Measurements from ENCODE around the gene ZRANB2.

DNA sequence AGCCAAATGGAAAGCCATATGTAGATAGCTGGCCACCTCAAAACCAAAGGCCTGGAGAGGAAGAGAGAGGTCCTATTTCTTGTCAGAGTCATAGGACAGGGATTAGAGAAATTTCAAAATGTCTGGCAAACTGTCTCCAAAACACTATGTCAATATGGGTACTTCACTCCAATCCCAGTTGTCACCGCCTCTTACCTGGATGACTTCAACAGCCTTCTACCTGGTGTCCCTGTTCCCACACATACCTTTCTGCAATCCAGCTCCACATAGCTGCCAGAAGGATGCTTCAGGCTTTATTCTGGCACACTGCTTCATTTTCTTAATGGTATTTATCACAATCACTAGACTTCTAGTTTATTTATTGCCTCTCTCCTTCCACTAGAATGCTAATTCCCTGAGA is 47.7 kb downstream of the ZRANB2 start:
- TF ChIP-seq, protein P1, sequence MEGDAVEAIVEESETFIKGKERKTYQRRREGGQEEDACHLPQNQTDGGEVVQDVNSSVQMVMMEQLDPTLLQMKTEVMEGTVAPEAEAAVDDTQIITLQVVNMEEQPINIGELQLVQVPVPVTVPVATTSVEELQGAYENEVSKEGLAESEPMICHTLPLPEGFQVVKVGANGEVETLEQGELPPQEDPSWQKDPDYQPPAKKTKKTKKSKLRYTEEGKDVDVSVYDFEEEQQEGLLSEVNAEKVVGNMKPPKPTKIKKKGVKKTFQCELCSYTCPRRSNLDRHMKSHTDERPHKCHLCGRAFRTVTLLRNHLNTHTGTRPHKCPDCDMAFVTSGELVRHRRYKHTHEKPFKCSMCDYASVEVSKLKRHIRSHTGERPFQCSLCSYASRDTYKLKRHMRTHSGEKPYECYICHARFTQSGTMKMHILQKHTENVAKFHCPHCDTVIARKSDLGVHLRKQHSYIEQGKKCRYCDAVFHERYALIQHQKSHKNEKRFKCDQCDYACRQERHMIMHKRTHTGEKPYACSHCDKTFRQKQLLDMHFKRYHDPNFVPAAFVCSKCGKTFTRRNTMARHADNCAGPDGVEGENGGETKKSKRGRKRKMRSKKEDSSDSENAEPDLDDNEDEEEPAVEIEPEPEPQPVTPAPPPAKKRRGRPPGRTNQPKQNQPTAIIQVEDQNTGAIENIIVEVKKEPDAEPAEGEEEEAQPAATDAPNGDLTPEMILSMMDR (IDR thresholded peaks at IDR 0.05; ENCODE audit: low read depth, low read length), result no peak
- no peak for TF ChIP-seq POLR2A (IDR thresholded peaks at IDR 0.05; ENCODE audit: extremely low read depth, insufficient read length)
- TF ChIP-seq, protein P2, sequence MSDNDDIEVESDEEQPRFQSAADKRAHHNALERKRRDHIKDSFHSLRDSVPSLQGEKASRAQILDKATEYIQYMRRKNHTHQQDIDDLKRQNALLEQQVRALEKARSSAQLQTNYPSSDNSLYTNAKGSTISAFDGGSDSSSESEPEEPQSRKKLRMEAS (IDR thresholded peaks at IDR 0.05; ENCODE audit: low read depth, low read length), result no peak
- TF ChIP-seq MYC (IDR thresholded peaks at IDR 0.05; ENCODE audit: low read depth, low read length), result no peak

All from NB4 (cell line).